Parathyroid adenoma (tissue), 2 donors: ENCODE measurements around the gene EME2.

Experiments
- H2AFZ ChIP-seq: fragments of 300-600 bp; sonication (generic); one replicate; pipeline ENCODE4 v1.7.0; 2017; ENCODE audit warnings: antibody characterized with exemption, mild to moderate bottlenecking
- H3K27ac ChIP-seq: fragments of 300-600 bp; sonication (generic); one replicate; pipeline ENCODE4 v1.7.0; 2017
- H3K27me3 ChIP-seq: fragments of 300-600 bp; sonication (generic); one replicate; pipeline ENCODE4 v1.7.0; 2017; ENCODE audit warnings: low read length; ENCODE audit not compliant: control insufficient read depth, insufficient read depth
- H3K36me3 ChIP-seq: fragments of 300-600 bp; sonication (generic); one replicate; pipeline ENCODE4 v1.7.0; 2017; ENCODE audit warnings: low read length; ENCODE audit not compliant: control insufficient read depth, insufficient read depth
- H3K4me1 ChIP-seq: fragments of 300-600 bp; sonication (generic); one replicate; pipeline ENCODE4 v1.7.0; 2017; ENCODE audit warnings: control low read depth
- H3K4me2 ChIP-seq: fragments of 300-600 bp; sonication (generic); one replicate; pipeline ENCODE4 v1.7.0; 2017; ENCODE audit warnings: low read length
- H3K4me3 ChIP-seq: fragments of 300-600 bp; sonication (generic); one replicate; pipeline ENCODE4 v1.7.0; 2017; ENCODE audit warnings: low read depth, low read length
- H3K79me2 ChIP-seq: fragments of 300-600 bp; sonication (generic); one replicate; pipeline ENCODE4 v1.7.0; 2017; ENCODE audit warnings: control low read depth
- H3K9ac ChIP-seq: fragments of 300-600 bp; sonication (generic); one replicate; pipeline ENCODE4 v1.7.0; 2017; ENCODE audit warnings: mild to moderate bottlenecking
- H3K9me3 ChIP-seq: fragments of 300-600 bp; sonication (generic); one replicate; pipeline ENCODE4 v1.7.0; 2017; ENCODE audit warnings: low read length; ENCODE audit not compliant: control insufficient read depth
- CTCF ChIP-seq: fragments of 300-600 bp; sonication (generic); IDR thresholded peaks from one replicate; pipeline ENCODE4 v1.7.0; 2017; ENCODE audit warnings: antibody characterized with exemption, mild to moderate bottlenecking
- donor health status: primary hyperparathyroidism.

EME2 gene

GRCh38 chr16:1740781-1741490, 31.7 kb upstream of the EME2 start:
- H3K27ac ChIP-seq, result no peak overlapping the region
- H3K4me1 ChIP-seq, result no peaks in the 10 kb centered on the region
- no peaks in the 10 kb centered on the region for H3K36me3 ChIP-seq
- TF ChIP-seq CTCF, result no peak
- no peaks in the 10 kb centered on the region for H3K9me3 ChIP-seq
- no peak overlapping the region for H3K4me2 ChIP-seq
- peaks cover 21% of the 10 kb centered on the region for H3K79me2 ChIP-seq
- no peak overlapping the region for H3K4me3 ChIP-seq
- no peak overlapping the region for H3K9ac ChIP-seq
- H2AFZ ChIP-seq, result no peak overlapping the region
- H3K27me3 ChIP-seq, result no peaks in the 10 kb centered on the region

- no peak overlapping the region for H3K9ac ChIP-seq
- TF ChIP-seq CTCF, result no peak
- no peaks in the 10 kb centered on the region for H3K27me3 ChIP-seq
- no peaks in the 10 kb centered on the region for H3K9me3 ChIP-seq
- H3K4me1 ChIP-seq, result no peaks in the 10 kb centered on the region
- H2AFZ ChIP-seq, result no peak overlapping the region
- H3K4me3 ChIP-seq, result no peak overlapping the region
- peaks cover 19% of the 10 kb centered on the region for H3K79me2 ChIP-seq
- H3K36me3 ChIP-seq, result no peaks in the 10 kb centered on the region
- no peak overlapping the region for H3K27ac ChIP-seq
- H3K4me2 ChIP-seq, result no peak overlapping the region
These were observed 31.0 kb upstream of the EME2 start for GRCh38 chr16:1741553-1742165.

GRCh38 chr16:1743376-1744337, 29.0 kb upstream of the EME2 start:
- H3K27me3 ChIP-seq, result no peaks in the 10 kb centered on the region
- no peaks in the 10 kb centered on the region for H3K36me3 ChIP-seq
- H3K4me1 ChIP-seq, result no peaks in the 10 kb centered on the region
- TF ChIP-seq CTCF, result no peak
- H3K9ac ChIP-seq, result no peak overlapping the region
- H3K4me2 ChIP-seq, result no peak overlapping the region
- no peak overlapping the region for H2AFZ ChIP-seq
- no peak overlapping the region for H3K4me3 ChIP-seq
- H3K79me2 ChIP-seq, result peaks cover 16% of the 10 kb centered on the region
- H3K9me3 ChIP-seq, result no peaks in the 10 kb centered on the region
- no peak overlapping the region for H3K27ac ChIP-seq

GRCh38 chr16:1744338-1744840, 28.2 kb upstream of the EME2 start:
- Histone ChIP-seq H3K4me2 (no peak overlapping the region), H3K9me3 (no peaks in the 10 kb centered on the region), H3K4me1 (no peaks in the 10 kb centered on the region), H3K79me2 (peaks cover 15% of the 10 kb centered on the region), H3K9ac (no peak overlapping the region), H2AFZ (no peak overlapping the region), H3K4me3 (no peak overlapping the region), H3K36me3 (no peaks in the 10 kb centered on the region), H3K27ac (no peak overlapping the region), H3K27me3 (no peaks in the 10 kb centered on the region)
- no peak for TF ChIP-seq CTCF
